ENCODE data around the gene TEP1.
"Not testable (repeated sequence)": the region's sequence is repeated elsewhere in the genome, so short reads cannot be mapped to it uniquely, and the experiment has no call there.

TEP1 gene

GRCh38 chr14:20384886-20385285 lies 28.4 kb downstream of the TEP1 start:
- DNase-seq, result no peak

GRCh38 chr14:20384321-20384720 lies 29.0 kb downstream of the TEP1 start:
- DNase-seq, result no peak

DNA sequence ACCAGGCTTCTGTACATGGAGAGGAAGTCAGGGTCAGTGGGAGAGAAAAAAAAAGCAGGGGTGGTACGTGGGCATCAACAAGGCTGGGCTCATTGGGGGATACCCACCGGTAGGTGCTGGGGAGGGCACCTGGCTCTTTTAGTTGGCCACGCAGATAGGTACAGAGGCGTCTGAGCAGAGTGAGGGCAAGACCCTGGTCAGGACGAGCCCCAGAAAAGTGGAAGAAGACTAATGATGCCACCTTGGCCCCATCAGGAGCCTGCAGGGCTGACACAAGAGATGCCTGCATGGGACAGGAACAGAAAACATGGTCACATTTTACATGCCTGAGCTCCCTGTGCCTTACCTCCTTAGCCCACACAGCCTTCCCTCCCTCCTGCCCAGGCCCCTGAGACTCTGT lies 29.7 kb downstream of the TEP1 start:
- no peak for DNase-seq

DNA sequence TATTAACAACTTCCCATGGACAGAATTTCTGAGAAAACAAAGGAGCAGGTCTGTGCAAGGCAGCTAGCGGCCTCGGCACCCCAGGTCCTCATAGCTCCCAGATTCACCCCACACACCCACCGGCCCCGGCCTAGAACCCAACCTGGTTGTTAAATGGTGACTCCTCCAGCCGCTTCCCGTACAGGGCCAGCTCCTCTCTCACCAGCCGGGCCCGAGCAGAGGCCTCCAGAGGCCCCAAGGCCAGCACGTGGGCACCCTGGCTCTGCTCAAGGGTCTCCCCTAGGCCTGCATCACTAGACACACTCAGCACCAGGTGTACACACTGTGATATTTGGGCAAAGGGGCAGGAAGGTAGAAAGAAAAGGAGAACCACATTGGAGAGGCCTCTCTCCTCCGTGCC lies 30.3 kb downstream of the TEP1 start:
- no peak for DNase-seq

DNA sequence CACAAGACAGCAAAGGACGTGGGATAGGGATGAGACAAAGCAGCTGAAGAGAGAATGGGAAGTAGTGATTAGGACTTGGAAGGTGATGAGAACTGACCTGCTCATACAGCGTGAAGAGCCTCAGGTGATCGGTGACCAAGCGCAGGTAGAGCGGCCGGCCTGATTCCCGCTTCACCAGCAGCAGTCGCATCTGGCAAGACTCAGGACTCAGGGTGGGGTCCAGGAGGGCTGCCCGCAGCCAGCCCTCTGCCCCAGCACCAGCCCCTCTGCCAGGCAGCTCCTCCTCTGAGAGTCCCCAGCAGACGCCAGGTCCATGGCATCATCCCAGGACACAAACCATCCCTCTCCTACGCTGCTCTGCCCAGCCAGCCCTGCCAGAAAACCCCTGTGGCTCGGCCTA lies 30.8 kb downstream of the TEP1 start:
- no peak for DNase-seq

- DNase-seq, result no peak
These were observed 32.0 kb downstream of the TEP1 start for GRCh38 chr14:20381341-20381740.

DNA sequence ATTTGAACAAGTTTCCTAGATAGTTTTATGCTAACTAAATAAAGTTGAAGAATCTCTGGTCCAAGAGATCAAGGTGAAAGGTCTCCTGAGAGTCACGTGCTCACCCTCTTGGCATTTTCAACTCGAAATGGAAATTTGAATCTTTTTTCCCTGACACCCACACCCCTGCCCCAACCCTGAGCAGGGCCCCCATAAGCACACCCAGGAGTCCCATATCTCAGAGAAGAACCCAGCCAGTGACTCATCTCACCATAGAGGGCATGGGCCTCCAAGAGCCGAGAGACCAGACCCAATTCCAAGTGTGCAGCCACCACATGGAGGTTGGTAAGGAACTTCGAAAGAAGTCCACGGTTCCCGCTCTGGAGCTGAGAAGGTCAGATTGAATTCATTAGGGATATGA lies 32.6 kb downstream of the TEP1 start:
- DNase-seq, result no peak

- no peak for DNase-seq
These were observed 33.6 kb downstream of the TEP1 start for GRCh38 chr14:20379743-20380142.

DNA sequence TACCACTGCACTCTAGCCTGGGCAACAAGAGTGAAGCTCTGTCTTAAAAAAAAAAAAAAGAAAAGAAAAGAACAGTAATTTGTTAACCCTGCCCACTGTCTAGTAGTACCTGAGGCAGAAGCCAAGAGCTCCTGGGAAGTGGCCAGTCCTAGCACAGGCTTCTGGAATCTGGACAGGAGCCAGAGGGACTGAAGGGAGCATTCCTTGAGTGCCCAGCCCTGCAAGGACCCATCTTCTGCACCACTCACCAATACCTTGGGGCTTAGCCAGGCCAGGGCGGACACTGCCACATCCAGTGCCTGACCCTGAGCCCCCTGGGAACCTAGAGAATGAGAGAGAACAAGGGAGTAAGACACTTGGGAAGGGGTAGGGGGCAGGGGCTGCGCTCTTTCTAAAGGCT lies 36.1 kb downstream of the TEP1 start:
- no peak for DNase-seq

- DNase-seq, result no peak
These were observed 37.2 kb downstream of the TEP1 start for GRCh38 chr14:20376071-20376588.

DNA sequence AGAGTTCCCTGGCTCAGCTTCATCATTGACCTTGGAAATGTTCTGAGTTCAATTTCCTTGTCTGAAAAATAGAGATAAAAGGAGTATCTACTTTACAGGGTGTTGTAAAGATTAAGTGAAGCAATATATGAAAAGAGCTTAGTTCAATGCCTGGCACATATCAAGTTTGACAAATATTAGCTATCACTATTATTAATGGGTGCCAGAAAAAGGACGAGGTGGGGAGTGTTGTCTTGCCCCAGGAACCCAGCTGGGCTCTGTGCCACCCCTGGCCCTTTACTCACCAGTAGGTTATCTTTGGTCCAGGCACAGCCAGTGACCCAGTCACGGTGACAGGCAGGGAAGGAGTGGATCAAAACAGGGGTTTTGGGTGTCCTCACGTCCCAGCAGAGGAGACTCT lies 37.8 kb downstream of the TEP1 start:
- DNase-seq, result no peak

DNA sequence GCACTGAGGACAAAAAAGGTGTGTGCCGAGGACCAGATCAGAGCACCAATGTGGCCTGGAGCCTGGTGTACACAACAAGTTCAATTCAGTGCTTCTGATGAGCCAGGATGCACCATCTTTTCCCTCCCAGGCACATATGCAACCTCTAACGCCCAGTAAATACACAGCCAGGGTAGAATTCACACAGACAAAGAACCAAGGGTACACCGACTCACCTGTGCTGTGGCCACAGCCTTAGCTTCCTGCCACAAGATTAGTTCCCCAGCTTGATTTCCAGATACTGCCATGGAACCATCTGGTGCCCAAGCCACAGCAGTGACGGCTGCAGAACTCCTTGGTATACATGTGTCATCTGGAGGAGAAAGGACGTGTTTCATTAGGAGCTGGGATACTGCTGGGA lies 40.5 kb downstream of the TEP1 start:
- no peak for DNase-seq

DNA sequence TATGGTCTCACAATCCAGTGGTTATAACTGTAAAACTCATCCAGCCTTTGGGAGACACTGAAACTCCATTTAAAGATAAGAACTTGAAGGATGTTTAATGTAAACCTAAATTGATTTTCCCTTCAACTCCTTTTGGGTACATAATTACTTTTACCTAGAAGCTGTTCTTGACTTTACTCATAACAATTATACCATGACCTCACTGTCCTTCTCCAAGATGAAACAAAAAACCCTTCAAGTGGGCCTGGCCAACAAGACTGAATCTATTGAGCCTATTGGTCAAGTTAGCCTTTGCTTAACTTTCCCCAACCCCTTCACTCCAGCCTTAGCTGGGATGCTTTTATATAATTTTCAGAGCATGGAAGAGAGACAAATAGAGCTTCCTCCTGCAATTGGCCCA lies 47.4 kb downstream of the TEP1 start:
- no peak for DNase-seq

GRCh38 chr14:20358474-20358873 lies 54.8 kb downstream of the TEP1 start:
- not testable (repeated sequence) for DNase-seq

- DNase-seq, result no peak
These were observed 56.9 kb downstream of the TEP1 start for GRCh38 chr14:20356422-20356821.

GRCh38 chr14:20350860-20351259 lies 62.4 kb downstream of the TEP1 start:
- no peak for DNase-seq

DNA sequence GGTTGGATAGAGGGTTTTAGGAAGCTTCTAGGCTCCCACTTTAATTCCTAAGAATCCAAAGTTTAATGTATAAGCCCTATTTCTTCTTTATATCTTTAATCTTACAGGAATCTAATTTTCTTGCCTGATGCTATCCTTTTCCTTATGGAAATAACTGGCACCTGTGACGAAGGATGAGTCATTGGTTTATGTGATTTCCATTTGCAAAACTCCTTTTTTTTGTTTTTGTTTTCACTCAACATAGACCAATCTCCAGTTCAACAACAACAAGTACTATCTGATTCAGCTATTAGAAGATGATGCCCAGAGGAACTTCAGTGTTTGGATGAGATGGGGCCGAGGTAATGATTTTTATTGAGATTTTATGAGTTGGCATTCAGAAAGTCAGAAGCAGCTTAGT lies 63.0 kb downstream of the TEP1 start:
- DNase-seq, result no peak

DNA sequence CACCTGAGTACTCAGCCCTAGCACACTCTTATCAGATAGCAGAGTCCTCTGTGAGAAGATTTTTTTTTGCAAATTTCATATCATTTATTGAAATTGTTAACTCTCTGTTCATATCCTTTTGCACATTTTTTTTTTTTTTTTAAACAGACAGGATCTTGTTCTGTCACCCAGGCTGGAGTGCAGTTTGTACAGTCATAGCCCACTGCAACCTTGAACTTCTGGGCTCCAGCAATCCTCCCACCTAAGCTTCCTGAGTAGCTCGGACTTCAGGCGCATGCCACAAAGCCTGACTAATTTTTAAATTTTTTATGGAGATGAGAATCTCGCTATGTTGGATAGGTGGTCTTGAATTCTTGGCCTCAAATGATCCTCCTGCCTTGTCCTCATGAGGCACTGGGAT lies 65.6 kb downstream of the TEP1 start:
- DNase-seq, result no peak

GRCh38 chr14:20346713-20347112 lies 66.6 kb downstream of the TEP1 start:
- no peak for DNase-seq

GRCh38 chr14:20345366-20345765 lies 67.9 kb downstream of the TEP1 start:
- no peak for DNase-seq

- DNase-seq, result no peak
These were observed 69.5 kb downstream of the TEP1 start for GRCh38 chr14:20343862-20344220.

DNA sequence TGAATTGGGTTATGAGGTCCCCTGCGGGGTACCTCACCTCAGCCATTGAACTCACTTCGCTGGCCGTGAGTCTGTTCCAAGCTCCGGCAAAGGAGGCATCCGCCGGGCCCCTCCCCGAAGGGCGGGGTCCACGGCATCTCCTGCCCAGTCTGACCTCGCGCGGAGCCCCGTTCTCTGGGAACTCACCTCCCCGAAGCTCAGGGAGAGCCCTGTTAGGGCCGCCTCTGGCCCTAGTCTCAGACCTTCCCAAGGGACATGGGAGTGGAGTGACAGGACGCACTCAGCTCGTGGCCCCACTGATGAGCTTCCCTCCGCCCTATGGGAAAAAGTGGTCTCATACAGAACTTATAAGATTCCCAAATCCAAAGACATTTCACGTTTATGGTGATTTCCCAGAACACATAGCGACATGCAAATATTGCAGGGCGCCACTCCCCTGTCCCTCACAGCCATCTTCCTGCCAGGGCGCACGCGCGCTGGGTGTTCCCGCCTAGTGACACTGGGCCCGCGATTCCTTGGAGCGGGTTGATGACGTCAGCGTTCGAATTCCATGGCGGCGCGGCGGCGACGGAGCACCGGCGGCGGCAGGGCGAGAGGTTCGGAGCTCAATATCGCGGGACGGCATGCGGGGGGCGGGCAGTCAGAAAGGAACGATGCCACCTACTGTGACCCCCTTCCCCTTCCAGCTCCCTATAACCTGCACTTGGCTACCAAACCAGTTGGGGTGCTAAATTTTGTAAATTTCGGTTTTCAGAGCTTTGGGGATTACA lies 70.0 kb downstream of the TEP1 start, which contains the start of gene PARP2:
PARP2 (plus strand) TSS at position 544 of the 770 bp plus-strand sequence; CDS start at position 551, 7 bp downstream.
- peak; percentile 100 for DNase-seq

GRCh38 chr14:20341646-20342045 lies 71.7 kb downstream of the TEP1 start:
- DNase-seq, result no peak

- not testable (repeated sequence) for DNase-seq
These were observed 72.3 kb downstream of the TEP1 start for GRCh38 chr14:20341032-20341431.

GRCh38 chr14:20334017-20334416 lies 79.3 kb downstream of the TEP1 start:
- DNase-seq, result no peak
